Umbilical cord (tissue), 2 donors: ENCODE results near the gene BABAM2. TPM values are rescaled to one million over a fixed set of nuclear protein-coding genes. Genes with fewer than 3 reads are reported as not detected.
"Not testable (repeated sequence)": the region's sequence is repeated elsewhere in the genome, so short reads cannot be mapped to it uniquely, and the experiment has no call there.

Experiments used
- DNase-seq: peaks from one replicate; pipeline ENCODE4 v3.0.0-alpha.2; 2015; ENCODE audit warnings: low spot score
- total RNA-seq: library from RNA; depleted of rRNA; stranded (reverse); fragments of >200 nt; gene quantifications from one replicate; pipeline ENCODE4 v1.2.3, GENCODE V29; 2014; ENCODE audit warnings: low replicate concordance; ENCODE audit not compliant: insufficient read depth

Gene BABAM2
- total RNA-seq, 1 donor from 2014 or later, result 38.5 TPM

GRCh38 chr2:27976308-27976707, 85.8 kb downstream of the BABAM2 start:
- DNase-seq, result no peak

- DNase-seq, result peak; percentile 40
Measured at GRCh38 chr2:27977731-27978312, 87.3 kb downstream of the BABAM2 start.

DNA sequence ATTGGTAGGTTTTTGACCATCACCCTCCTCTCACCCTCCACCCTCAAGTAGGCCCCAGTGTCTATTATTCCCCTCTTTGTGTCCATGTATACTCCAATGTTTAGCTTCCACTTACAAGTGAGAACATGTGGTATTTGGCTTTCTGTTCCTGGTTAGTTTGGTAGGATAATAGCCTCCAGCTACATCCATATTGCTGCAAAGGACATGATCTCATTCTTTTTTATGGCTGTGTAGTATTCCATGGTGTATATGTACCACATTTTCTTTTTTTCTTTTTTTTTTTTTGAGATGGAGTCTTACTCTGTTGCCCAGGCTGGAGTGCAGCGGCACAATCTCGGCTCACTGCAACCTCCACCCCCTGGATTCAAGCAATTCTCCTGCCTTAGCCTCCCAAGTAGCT, 88.2 kb downstream of the BABAM2 start:
- not testable (repeated sequence) for DNase-seq

DNA sequence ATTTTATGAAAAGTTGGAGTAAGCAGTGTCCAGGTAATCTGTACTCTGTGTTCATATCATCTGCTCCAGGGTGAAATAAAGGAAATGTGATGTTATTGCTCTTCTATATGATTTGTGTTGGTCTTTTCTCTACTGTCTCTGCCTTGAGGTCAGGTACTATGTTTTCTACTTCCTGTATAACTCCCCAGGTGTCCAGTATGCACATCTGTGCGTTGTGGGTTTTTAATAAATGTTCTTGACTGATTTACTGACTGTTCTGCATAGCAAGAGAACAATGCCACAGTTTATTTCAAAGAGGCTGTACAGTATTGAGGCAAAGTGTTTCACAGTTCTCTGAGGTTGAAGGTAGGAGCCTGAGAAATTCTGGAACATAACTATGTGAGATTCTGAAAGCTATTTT, 89.7 kb downstream of the BABAM2 start:
- no peak for DNase-seq

- DNase-seq, result no peak
Measured at GRCh38 chr2:27984153-27984552, 93.6 kb downstream of the BABAM2 start.

DNA sequence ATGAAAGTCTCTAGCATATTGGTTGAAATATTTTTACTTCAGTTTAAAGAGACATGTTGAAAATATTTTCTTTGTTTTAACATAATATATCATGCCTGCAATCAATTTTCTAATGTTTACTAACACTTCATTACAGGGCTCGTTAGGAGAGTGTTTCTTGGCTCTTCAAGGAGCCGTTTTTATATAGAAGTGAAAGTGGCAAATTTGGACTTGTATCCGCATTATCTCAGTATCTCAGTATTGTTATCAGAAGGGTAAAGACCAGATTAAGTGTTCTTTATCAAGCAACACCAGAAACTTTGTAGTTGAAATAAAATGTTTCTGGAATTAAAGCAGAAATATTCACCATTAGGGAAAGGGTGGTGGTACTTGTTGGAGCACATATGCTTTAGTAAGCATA, 97.8 kb downstream of the BABAM2 start:
- DNase-seq, result peak; percentile 21

GRCh38 chr2:27988718-27989117, 98.2 kb downstream of the BABAM2 start:
- DNase-seq, result no peak

DNA sequence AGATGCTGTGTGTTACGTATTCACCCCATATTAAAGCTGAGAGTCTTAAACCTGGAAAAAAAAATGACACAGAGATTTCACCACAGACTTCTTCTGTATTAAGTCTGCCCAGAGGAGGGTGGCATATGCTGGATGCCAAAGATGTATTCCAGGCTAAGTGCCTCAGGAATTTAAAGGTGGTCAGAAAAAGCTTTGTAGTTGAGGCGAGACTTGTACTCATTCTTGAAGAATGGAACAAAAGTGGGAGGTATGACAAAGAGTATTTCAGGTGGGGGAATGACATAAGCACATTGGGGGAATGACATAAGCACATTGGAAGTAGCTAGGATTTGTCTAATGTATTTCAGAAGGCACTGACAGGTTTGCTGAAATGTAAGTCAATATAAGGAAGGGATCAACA, 98.6 kb downstream of the BABAM2 start:
- no peak for DNase-seq

- DNase-seq, result no peak
Measured at GRCh38 chr2:27990030-27990590, 99.6 kb downstream of the BABAM2 start.

GRCh38 chr2:27991146-27991545, 100.6 kb downstream of the BABAM2 start:
- no peak for DNase-seq

GRCh38 chr2:27992787-27993401, 102.4 kb downstream of the BABAM2 start:
- DNase-seq, result no peak

- no peak for DNase-seq
Measured at GRCh38 chr2:27993402-27993787, 102.9 kb downstream of the BABAM2 start.

- no peak for DNase-seq
Measured at GRCh38 chr2:27993950-27994728, 103.6 kb downstream of the BABAM2 start.

DNA sequence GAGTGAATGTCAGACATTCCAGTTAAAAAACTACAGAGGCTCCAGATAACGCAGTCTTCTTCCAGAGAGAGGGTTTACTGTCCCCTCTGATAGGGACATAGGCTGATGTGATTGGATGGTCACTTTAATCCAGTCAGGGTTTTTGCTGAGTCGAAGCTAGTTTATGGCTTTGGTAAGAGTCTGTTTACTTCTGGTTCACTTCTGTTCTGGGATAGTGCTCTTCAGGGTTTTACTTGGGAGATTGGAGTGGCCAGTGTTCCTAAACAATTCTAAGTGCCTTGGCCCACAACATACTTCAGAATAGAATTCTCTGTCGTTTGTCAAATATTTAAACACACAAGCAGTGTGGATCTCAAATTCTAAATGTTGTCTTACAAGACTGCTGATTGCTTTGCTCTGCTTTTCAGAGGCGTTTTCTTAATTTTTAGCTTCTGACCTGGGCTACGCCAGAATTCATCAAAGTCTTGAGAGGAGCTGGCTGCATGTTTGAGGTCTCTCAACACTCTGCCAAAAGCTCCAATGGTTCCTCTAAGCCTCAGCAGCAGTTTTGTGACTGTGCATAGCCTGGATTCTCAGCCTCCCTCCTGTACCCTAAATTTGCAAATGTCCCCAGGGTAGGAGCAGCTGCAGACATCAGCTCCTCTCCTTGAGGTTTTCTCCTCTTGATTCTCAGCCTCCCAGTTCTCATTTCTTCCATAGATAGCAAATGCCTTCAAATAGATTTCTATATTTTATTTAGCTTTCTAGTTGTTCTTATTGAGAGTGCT, 105.8 kb downstream of the BABAM2 start:
- no peak for DNase-seq

- DNase-seq, result no peak
Measured at GRCh38 chr2:28000287-28000686, 109.8 kb downstream of the BABAM2 start.

- DNase-seq, result no peak
Measured at GRCh38 chr2:28002181-28002580, 111.7 kb downstream of the BABAM2 start.

DNA sequence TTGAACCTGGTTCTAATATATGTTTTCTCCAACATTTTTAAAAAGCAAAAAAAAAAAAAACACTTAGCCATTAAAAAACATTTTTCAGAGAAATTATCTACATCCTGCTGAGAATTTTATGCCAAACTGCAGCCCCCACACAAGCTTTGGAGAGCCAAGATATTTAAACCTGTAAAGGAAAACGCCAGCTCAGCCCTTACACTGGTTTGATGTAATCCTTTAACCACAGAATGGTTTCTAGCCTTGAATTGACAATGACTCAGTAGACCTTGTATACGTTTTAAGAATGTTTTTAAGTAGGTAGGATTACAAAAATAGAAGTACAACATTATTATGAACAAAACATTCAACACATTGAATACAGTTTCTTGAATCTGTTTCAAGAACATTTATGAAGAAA, 113.6 kb downstream of the BABAM2 start:
- no peak for DNase-seq

DNA sequence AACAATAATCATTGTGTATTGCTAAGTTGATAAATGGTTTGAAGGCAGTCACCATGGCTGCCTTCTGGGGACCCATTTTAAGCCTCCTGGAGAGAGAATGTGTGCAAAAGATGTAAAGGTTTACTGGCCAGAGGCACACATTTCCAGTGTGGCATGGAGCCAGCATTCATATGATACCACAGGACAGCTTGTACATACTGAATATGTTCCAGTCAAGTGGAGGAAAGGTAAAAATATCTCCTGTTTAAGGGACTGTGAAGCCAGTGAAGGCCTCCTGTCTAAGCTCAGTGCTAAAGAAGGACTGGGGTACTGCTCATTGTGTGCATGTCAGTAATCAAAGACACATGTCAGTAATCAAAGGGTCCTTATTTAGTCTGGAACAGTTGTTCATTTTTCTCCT, 119.2 kb downstream of the BABAM2 start:
- DNase-seq, result no peak

- no peak for DNase-seq
Measured at GRCh38 chr2:28011322-28011737, 120.8 kb downstream of the BABAM2 start.

DNA sequence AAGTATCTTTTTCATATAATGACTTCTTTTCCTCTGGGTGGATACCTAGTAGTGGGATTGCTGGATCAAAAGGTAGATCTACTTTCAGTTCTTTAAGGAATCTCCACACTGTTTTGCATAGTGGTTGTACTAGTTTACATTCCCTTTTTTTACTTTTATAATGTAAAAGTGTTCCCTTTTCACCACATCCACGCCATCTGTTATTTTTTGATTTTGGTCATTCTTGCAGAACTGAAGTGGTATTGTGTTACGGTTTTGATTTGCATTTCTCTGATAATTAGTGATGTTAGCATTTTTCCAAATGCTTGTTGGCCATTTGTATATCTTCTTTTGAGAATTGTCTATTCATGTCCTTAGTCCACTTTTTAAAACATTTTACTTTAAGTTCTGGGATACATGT, 127.9 kb downstream of the BABAM2 start:
- not testable (repeated sequence) for DNase-seq

DNA sequence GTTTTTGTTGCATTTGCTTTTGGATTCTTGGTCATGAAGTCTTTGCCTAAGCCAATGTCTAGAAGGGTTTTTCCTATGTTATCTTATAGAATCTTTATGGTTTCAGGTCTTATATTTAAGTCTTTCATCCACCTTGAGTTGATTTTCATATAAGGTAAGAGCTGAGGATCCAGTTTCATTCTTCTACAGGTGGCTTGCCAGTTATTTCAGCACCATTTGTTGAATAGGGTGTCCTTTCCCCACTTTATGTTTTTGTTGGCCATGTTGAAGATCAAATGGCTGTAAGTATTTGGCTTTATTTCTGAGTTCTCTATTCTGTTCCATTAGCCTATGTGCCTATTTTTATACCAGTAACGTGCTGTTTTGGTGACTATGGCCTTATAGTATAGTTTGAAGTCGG, 129.0 kb downstream of the BABAM2 start:
- not testable (repeated sequence) for DNase-seq

DNA sequence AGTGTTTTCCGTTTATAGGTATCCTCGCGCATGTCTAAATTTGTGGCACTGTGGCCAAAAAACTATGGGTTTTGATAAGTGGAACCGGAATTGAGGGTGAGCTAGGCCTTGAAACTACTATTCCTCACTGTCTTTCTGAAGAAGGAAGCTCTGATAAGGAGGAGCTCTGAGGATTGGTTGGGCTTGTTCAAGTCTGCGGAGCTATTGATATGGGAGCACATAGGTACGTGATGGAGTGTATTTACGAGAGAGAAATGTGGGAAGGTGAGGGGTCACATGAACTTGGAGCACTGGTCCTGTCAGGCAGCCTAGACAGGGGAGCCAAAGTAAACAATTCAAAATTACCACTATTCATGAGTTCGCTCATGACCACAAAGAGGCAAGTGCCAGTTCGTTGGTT, 131.4 kb downstream of the BABAM2 start:
- no peak for DNase-seq
